Esophagus squamous epithelium (tissue), 4 donors: ENCODE measurements around the gene PDE2A.

Experiments
- CTCF ChIP-seq, 6 experiments: fragments of 450-650 bp in 4 of 6; fragments of 200-600 bp in 2 of 6; sonication (generic) in 2 of 6; IDR thresholded peaks; one replicate each; pipeline ENCODE4 v1.5.1; 2016 to 2019; ENCODE audit warnings: antibody characterized with exemption in 6 of 6, mild to moderate bottlenecking in 4 of 6, moderate library complexity in 4 of 6
- POLR2A ChIP-seq, 4 donors: fragments of 450-650 bp; IDR thresholded peaks; one replicate each; pipeline ENCODE4 v1.6.1; 2017; ENCODE audit warnings: antibody characterized with exemption in 4 of 4, mild to moderate bottlenecking in 4 of 4, moderate library complexity in 3 of 4

DNA sequence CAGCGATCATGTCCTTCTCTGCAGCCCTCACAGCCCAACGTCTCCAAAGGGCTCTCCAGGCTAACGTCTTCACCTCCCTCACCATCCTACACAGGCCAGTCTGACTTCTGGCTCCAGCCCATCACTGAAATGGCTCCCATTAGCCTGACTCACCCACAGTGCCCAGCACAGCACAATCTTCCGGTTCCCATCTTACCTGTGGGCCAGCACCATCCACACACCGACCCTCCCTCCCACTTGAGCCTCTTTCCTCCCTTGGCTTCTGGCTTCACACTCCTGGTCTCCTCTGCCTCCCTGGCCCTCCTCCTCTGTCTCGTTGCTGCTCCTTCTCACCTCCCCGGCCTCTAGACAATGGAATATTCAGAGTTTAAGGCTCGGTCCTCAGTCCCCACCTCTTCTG lies 51.2 kb downstream of the PDE2A start:
- TF ChIP-seq POLR2A (IDR thresholded peaks at IDR 0.05) = no peak
- no peak for TF ChIP-seq CTCF (IDR thresholded peaks at IDR 0.05)
